ENCODE measurements around the gene CFAP45. TPM values are rescaled to one million over a fixed set of nuclear protein-coding genes. Genes with fewer than 3 reads are reported as not detected.
A peak's percentile ranks its signal among the peaks of the same experiment; 100 is the strongest.

Gene CFAP45
- total RNA-seq, 1 donor from 2014 or later, result 1.0 TPM

- TF ChIP-seq CTCF (IDR thresholded peaks at IDR 0.05; ENCODE audit: unreplicated experiment), result no peak
- no peak overlapping the region for H3K4me3 Mint-ChIP-seq (ENCODE audit: unreplicated experiment)
- no peak for DNase-seq (ENCODE audit: low spot score)
- H3K27ac Mint-ChIP-seq (ENCODE audit: unreplicated experiment), result no peak overlapping the region
- no peaks in the 10 kb centered on the region for H3K9me3 Mint-ChIP-seq (ENCODE audit: unreplicated experiment)
- H3K4me1 Mint-ChIP-seq (ENCODE audit: unreplicated experiment), result no peaks in the 10 kb centered on the region
- H3K36me3 Mint-ChIP-seq (ENCODE audit: low read depth, unreplicated experiment), result no peaks in the 10 kb centered on the region
- peaks cover 21% of the 10 kb centered on the region for H3K27me3 Mint-ChIP-seq (ENCODE audit: unreplicated experiment)
Observed at GRCh38 chr1:159939678-159940002, 39.7 kb upstream of the CFAP45 start.

- Mint-ChIP-seq H3K4me3 (ENCODE audit: unreplicated experiment) (no peak overlapping the region), H3K27me3 (ENCODE audit: unreplicated experiment) (peaks cover 21% of the 10 kb centered on the region), H3K36me3 (ENCODE audit: low read depth, unreplicated experiment) (no peaks in the 10 kb centered on the region), H3K27ac (ENCODE audit: unreplicated experiment) (no peak overlapping the region), H3K4me1 (ENCODE audit: unreplicated experiment) (no peaks in the 10 kb centered on the region), H3K9me3 (ENCODE audit: unreplicated experiment) (no peaks in the 10 kb centered on the region)
- no peak for TF ChIP-seq CTCF (IDR thresholded peaks at IDR 0.05; ENCODE audit: unreplicated experiment)
- no peak for DNase-seq (ENCODE audit: low spot score)
Observed at GRCh38 chr1:159938905-159939677, 39.1 kb upstream of the CFAP45 start.

- Mint-ChIP-seq H3K9me3 (ENCODE audit: unreplicated experiment) (no peaks in the 10 kb centered on the region), H3K27ac (ENCODE audit: unreplicated experiment) (peak overlapping the region; percentile 20), H3K27me3 (ENCODE audit: unreplicated experiment) (peaks cover 22% of the 10 kb centered on the region), H3K36me3 (ENCODE audit: low read depth, unreplicated experiment) (peaks cover 4% of the 10 kb centered on the region), H3K4me3 (ENCODE audit: unreplicated experiment) (no peak overlapping the region), H3K4me1 (ENCODE audit: unreplicated experiment) (no peaks in the 10 kb centered on the region)
- no peak for DNase-seq (ENCODE audit: low spot score)
- TF ChIP-seq CTCF (IDR thresholded peaks at IDR 0.05; ENCODE audit: unreplicated experiment), result no peak
Observed at GRCh38 chr1:159938211-159938852, 38.4 kb upstream of the CFAP45 start.

- DNase-seq (ENCODE audit: low spot score), result no peak
- Mint-ChIP-seq H3K4me3 (ENCODE audit: unreplicated experiment) (no peak overlapping the region), H3K27ac (ENCODE audit: unreplicated experiment) (no peak overlapping the region), H3K27me3 (ENCODE audit: unreplicated experiment) (peaks cover 20% of the 10 kb centered on the region), H3K9me3 (ENCODE audit: unreplicated experiment) (no peaks in the 10 kb centered on the region), H3K36me3 (ENCODE audit: low read depth, unreplicated experiment) (peaks cover 8% of the 10 kb centered on the region), H3K4me1 (ENCODE audit: unreplicated experiment) (no peaks in the 10 kb centered on the region)
- TF ChIP-seq CTCF (IDR thresholded peaks at IDR 0.05; ENCODE audit: unreplicated experiment), result no peak
Observed at GRCh38 chr1:159937054-159937750, 37.2 kb upstream of the CFAP45 start.
